ENCODE measurements around the gene KCNQ1. TPM values are rescaled to one million over a fixed set of nuclear protein-coding genes. Genes with fewer than 3 reads are reported as not detected.

KCNQ1 gene
- total and polyA plus RNA-seq, 9 of the 15 experiments (the other 6 are each of a cell fraction or from before 2014, with no cell fraction given): 0.44 TPM; not detected in 8

- in situ Hi-C loops (cut with MboI): no loop called here
- intact Hi-C loops (cut with micrococcal nuclease): no loop called here
- TF ChIP-seq ZBTB33 (CRISPR knock-in tag; IDR thresholded peaks at IDR 0.05) (no peak), SETDB1 (IDR thresholded peaks at IDR 0.05; ENCODE audit: low read length) (no peak), ETV5 (CRISPR knock-in tag; IDR thresholded peaks at IDR 0.05; ENCODE audit: low read depth) (no peak), BCL6 (CRISPR knock-in tag; IDR thresholded peaks at IDR 0.05) (no peak), HDAC1 (IDR thresholded peaks at IDR 0.05) (no peak), C11orf30 (IDR thresholded peaks at IDR 0.05; ENCODE audit: low read depth) (no peak), ZNF655 (CRISPR knock-in tag; IDR thresholded peaks at IDR 0.05) (no peak), USF1 (CRISPR knock-in tag; IDR thresholded peaks at IDR 0.05) (no peak), ZNF354B (CRISPR knock-in tag; IDR thresholded peaks at IDR 0.05) (no peak), ETS1 (conservative IDR thresholded peaks at IDR 0.05; ENCODE audit: control insufficient read depth, low read depth, low read length) (no peak), POLR2G (IDR thresholded peaks at IDR 0.05; ENCODE audit: low read depth, low read length) (no peak), ZKSCAN3 (CRISPR knock-in tag; IDR thresholded peaks at IDR 0.05) (no peak), GABPB2 (CRISPR knock-in tag; conservative IDR thresholded peaks at IDR 0.05) (no peak), ARID3B (CRISPR knock-in tag; IDR thresholded peaks at IDR 0.05; ENCODE audit: borderline replicate concordance) (no peak), ZNF133 (CRISPR knock-in tag; IDR thresholded peaks at IDR 0.05) (no peak), E2F4 (CRISPR knock-in tag; IDR thresholded peaks at IDR 0.05; ENCODE audit: low read depth) (no peak)
Observed at GRCh38 chr11:2820976-2821375, 376.2 kb downstream of the KCNQ1 start.

More at GRCh38 chr11:2820976-2821375, 376.2 kb downstream of the KCNQ1 start:
- FAIRE-seq (no peak), DNase-seq (ENCODE audit: extremely low read depth in 1 of 4, low spot score in 3 of 4) (no peak), ATAC-seq (no peak)
- H3K4me2 ChIP-seq (ENCODE audit: insufficient read depth, low read length): no peak overlapping the region
- POLR2A ChIA-PET: no interaction called here
- no peaks in the 10 kb centered on the region for H4K20me1 ChIP-seq (replicated peaks; ENCODE audit: control insufficient read depth, insufficient read depth, low read length)
- no peak overlapping the region for H3K9ac ChIP-seq (ENCODE audit: insufficient read depth in 1 of 2, low read depth in 2 of 2, low read length in 2 of 2)
- no TSS peak for BruUV-seq (replicated peaks)
- H3K9me1 ChIP-seq (ENCODE audit: control insufficient read depth, insufficient read depth, low read length): no peaks in the 10 kb centered on the region
- peaks cover 0 to 15% of the 10 kb centered on the region in 2 experiments; a peak in 1 of 5 replicates for H3K4me1 ChIP-seq (replicated peaks in 1 of 2; ENCODE audit: control insufficient read depth in 2 of 2, insufficient read depth in 2 of 2, low read length in 2 of 2)
- H3K4me3 ChIP-seq: no peak overlapping the region
- no peaks in the 10 kb centered on the region for H3K79me2 ChIP-seq (ENCODE audit: control insufficient read depth, insufficient read depth, low read length)
- no peak overlapping the region for H2AFZ ChIP-seq (ENCODE audit: low read depth, low read length)
- no peaks in the 10 kb centered on the region for H3K36me3 ChIP-seq (ENCODE audit: control insufficient read depth, insufficient read depth, low read length)
- CTCF ChIA-PET (ENCODE audit: low intra/inter-chr PET ratio): no interaction called here
- H3K27ac ChIP-seq (ENCODE audit: extremely low read depth, low read depth, low read length): no peak overlapping the region
- WGBS (ENCODE audit: insufficient coverage, low coverage, missing lambda C conversion rate): 4% methylated on average over 15 of the region's 16 CpGs
- H3K9me3 ChIP-seq (replicated peaks; ENCODE audit: control insufficient read depth, insufficient read depth, low read depth, low read length): peaks cover 10% of the 10 kb centered on the region
- peaks cover 0 to 19% of the 10 kb centered on the region in 2 experiments; a peak in 2 of 5 replicates for H3K27me3 ChIP-seq (ENCODE audit: control insufficient read depth in 2 of 2, insufficient read depth in 2 of 2, low read length in 2 of 2)
